GM18520 (cell line): ENCODE results near the gene SLC29A4.
"Not testable (repeated sequence)": the region's sequence is repeated elsewhere in the genome, so short reads cannot be mapped to it uniquely, and the experiment has no call there.

ENCODE experiments used
- ATAC-seq: cut with Tn5 transposase; IDR thresholded peaks from one replicate; pipeline ENCODE4 v1.9.1; 2021; ENCODE audit not compliant: unreplicated experiment

SLC29A4 gene

GRCh38 chr7:5320802-5321396 is 38.2 kb downstream of the SLC29A4 start:
- no peak for ATAC-seq

GRCh38 chr7:5322621-5323410 is 40.1 kb downstream of the SLC29A4 start:
- no peak for ATAC-seq

DNA sequence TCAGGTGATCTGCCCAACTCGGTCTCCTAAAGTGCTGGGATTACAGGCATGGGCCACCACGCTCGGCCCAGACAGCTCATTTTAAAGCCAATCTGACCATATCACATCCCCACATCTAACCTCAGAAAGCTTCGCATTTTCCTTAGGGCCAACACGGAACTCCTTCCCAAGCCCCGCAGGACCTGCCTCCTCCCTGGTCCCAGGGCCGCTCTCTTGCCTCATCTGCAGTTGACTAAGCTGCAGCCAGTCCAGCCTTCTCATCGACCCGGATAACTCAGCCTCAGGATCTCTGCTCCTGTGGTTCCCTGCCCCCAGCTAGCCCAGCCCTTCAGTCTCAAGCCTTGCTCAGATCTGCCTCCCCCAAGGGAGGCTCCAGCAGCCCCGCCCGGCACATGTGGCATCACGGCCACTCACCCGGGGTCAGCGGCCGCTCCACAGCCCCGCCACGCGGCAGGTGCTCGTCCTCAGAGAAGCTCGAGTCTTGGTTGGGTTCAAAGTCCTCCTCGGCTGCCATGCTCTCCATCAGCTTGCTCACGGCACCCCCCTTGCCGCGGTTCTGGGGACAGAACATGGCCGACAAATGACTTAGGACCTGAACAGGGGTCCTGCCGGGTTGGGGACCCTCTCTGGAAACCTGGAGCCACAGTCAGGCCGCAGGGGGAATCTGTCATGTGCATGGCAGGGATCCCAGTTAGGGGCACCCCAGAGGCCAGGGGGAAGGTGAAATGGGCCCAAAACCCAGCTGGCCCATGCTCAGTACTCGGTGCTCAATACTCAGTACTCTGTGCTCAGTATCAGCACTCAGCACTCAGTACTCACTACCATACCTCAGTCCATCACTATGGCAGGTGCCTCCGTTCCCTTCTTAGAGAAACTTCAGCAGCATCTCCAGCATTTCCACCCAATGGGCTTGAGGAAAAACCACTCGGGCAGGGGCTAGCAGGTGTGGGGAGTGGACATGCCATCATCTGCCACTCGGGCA is 41.3 kb downstream of the SLC29A4 start:
- ATAC-seq, result not testable (repeated sequence)

DNA sequence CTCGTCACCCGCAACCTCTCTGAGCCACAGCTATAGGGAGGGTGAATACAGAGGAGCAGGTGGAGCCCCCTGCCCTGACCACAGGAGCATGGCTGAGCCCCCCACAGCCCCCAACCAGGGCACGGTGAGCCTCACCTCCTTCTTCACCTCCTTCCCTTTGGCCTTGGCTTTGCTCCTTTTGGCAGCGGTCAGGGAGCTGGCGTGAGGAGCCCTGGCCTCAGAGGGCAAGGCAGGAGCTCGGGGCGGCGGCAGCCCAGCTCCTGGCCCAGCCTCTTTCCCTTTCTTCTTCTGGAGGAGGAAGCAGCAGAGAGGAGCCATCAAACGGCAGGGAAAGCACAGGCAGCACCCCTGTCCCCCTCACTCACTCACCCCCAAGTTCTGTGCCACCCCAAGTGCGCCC is 42.2 kb downstream of the SLC29A4 start:
- ATAC-seq, result no peak

DNA sequence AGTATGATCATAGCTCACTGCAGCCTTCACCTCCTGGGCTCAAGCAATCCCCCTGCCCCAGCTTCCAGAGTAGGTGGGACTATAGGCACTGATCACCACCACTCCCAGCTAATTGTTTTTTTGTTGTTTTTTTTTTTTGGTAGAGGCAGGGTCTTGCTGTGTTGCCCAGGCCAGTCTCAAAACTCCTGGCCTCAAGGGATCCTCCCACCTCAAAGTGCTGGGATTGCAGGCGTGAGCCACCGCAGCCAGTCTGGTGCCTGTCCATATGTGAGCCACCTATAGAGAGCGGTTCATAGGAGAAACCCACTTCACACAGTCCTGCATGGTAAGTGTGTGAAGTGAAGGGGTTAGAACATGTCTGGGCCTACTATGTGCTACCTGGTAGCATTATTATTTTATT is 47.5 kb downstream of the SLC29A4 start:
- no peak for ATAC-seq

DNA sequence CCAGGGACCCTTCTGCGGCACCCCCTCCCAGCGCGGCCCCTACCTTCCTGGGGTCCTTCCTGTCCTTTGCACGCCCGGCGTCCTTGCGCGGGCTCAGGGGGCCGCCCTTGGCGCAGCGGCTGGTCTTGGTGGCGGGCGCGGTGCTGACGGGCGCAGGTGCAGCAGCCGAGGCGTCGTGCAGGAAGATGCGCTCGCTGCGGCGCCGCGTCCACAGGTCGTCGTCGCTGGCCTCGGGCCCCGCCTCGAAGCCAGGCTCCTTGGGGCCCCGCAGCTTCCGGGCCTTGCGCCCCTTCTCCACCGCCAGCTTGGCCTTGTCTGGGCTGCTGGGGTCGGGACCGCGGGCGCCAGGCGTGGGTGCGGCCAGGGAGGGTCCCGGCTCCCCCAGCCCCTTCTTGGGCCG is 49.8 kb downstream of the SLC29A4 start:
- no peak for ATAC-seq

DNA sequence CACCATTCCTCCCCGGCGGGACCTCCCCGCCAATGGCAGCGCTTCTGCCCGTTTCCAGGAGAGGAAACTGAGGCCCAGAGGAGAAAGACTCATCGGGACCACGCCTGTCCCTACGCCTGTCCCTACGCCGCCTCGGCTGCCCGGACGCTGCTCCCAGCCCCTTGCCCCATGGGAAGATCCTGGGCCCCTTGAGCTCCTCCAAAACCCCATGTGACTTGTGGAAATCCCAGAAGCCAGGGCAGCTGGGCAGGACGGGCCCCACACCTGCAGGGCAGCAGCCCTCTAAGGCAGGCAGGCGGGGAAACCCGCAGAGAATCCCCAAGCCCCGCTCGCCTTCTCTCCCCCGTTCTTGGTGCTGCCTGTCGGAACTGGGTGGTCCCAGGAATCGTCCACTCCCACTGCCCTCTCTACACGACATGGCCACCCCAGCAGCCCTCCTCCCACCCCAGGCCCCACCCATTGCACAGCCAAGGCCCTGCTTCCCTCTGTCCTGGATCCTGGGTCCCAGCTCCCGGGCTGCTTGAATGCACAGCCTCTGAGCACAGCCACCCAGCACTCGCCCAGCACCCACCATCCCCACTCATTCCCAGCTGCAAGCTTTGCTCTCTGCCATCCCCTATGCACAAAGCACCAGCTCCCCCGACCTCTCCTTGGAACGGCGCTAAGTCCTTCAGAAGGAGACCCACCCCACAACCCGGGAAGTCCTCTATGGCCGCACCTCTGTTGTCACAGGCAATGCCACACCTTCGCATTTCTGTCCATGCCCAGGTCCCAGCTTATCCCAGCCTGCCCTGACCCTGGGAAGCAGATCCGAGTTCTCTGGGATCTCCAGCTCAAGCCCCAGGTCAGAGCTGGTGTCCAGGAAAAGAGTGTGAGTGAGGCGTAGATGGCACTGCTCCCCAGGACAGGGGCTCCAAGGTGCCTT is 50.6 kb downstream of the SLC29A4 start:
- no peak for ATAC-seq

DNA sequence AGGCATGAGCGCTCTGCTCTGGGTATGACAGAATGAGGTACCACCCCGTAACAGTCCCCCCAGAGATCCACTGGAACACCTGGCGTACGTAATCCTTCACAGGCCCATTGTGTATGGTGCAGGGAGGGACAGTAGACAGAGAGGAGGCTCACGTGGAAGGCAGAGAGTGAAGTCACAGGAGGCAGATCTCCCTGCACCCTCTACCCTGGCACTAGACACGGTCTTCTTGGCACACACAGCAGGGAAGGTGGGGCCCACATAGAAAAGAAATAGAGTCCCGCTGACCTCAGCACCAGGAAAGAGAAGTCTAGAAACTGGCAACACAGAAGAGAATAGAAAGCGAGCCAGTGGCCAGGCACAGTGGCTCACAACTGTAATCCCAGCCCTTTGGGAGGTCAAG is 51.9 kb downstream of the SLC29A4 start:
- ATAC-seq, result no peak

DNA sequence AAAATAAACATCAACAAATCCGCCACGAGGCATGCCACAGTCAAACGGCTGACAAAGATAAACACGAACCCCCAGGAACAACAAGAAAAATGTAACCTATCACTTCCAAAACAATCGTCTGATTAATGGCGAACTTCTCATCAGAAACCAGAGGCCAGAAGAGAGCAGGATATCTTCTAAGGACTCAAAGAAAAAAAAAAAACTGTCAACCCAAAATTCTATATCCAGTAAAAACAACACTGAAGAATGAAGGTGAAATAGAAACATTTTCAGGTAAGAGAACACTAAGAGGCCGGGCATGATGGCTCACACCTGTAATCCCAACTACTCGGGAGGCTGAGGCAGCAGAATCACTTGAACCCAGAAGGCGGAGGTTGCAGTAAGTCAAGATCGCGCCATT is 54.3 kb downstream of the SLC29A4 start:
- no peak for ATAC-seq

DNA sequence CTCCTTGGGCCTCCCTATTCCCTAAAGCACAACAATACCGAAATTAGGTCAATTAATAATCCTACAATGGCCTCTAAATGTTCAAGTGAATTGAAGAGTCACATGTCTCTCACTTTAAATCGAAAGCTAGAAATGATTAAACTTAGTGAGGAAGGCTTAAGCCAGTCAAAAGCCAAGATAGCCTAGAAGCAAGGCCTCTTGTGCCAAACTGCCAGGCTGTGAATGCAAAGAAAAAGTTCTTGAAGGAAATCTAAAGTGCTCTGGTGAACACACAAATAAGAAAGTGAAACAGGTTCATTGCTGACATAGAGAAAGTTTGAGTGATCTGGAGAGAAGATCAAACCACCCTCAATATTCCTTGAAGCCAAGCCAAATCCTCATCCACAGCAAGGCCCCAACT is 57.2 kb downstream of the SLC29A4 start:
- ATAC-seq, result no peak

DNA sequence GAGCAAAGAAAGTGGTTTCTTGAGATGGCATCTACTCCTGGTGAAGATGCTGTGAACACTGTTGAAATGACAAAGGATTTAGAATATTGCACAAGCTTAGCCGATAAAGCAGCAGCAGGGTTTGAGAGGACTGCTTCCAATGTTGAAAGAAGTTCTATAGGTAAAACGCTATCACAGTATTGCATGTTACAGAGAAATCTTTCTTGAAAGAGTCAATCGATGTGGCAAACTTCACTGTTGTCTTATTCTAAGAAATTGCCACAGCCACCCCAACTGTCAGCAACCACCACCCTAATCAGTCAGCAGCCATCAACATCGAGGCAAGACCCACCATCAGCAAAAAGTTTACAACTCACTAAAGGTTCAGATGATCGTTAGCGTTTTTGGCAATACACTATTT is 59.9 kb downstream of the SLC29A4 start:
- no peak for ATAC-seq

DNA sequence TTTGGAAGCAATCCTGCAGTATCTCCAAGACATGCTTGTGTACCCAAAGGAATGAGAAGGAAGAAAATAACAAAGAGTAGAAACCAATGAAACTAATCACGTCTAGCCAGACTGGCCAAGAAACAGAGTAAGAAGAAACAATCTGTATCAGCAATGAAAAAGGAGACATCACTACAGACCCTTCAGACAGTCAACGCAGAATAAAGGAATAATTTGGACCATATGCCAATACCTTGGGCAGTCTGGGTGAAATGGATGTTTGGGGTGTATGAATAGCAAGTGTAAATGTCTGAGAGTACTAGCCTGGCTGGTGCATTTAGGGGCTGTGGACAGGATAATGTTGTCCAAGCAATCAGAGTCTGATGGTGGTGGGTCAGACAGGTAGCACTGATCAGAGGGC is 61.1 kb downstream of the SLC29A4 start:
- ATAC-seq, result no peak

- no peak for ATAC-seq
These were observed 61.6 kb downstream of the SLC29A4 start for GRCh38 chr7:5344342-5344741.

DNA sequence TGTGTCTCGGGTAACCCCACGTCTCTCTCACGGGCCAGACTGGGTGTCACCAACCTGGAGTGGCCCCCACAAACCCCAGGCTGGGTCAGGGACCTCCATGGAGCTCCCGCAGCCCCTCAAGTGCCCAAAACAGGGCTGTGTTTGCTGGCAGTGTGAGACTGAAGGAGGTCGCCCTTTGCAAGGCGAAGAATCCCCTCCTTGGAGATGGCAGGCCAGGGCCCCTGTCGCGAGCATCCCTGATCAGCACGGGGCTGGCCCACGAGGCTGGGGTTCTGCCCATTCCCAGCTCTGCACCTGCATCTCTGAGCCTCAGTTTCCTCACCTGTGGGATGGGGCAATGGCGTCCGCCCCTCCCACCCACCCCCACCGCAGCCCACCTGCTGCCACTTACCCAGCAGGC is 62.4 kb downstream of the SLC29A4 start:
- no peak for ATAC-seq

- ATAC-seq, result no peak
These were observed 62.9 kb downstream of the SLC29A4 start for GRCh38 chr7:5345671-5346070.

- no peak for ATAC-seq
These were observed 65.6 kb downstream of the SLC29A4 start for GRCh38 chr7:5348134-5349004.

DNA sequence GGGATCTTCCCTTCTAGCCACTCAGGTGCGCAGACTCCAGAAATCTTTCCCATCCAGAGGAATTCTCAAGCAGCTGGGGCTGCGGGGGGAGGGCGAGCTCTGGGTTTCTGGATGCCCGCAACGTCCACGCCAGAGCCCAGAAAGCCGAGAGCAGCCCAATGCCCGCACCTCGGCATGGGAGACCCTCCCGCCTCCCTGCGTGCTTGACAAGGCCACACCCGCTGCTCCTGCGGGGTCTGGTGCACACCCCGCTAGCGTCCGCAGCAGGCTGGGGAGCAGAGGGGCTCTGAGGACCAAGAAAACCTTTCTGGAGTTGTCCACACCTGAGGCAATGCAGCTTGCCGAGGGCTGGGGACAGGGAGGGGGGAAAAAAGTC is 66.2 kb downstream of the SLC29A4 start:
- ATAC-seq, result no peak

DNA sequence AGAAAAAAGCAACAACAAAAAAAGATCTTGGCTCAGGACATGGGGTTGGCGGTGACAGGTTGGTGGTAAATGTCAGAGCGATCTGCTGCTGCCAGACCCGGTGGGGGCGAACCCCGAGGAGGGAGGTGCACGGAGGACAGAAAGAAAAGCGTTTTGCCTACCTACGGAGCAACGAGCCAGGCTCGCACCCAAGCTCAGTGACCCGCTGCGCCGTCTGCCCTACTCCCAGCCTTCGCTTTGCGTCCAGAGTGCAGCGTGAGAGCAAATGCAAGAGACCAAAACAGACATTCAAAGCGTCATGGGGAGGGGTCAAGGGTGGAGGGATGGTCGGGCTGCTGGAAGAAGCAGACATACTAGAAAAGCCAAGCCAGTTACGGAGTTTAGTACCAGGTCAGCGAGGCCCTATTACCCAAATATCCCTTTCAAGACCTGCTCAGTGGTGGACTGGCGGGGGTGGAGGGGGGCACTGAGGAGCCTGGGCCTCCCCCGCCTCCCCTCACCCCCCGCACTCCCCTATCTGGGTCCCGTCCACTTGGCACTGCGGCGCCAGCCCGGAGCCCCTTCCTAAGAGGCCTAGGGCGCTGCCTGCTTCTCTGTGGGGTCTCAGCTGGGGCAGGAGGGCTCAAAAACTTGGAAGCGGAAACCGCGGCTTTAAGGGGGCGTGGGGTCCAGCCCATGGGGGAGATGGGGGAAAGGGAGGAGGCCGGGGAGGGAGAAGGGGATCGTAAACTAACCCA is 66.9 kb downstream of the SLC29A4 start:
- no peak for ATAC-seq

DNA sequence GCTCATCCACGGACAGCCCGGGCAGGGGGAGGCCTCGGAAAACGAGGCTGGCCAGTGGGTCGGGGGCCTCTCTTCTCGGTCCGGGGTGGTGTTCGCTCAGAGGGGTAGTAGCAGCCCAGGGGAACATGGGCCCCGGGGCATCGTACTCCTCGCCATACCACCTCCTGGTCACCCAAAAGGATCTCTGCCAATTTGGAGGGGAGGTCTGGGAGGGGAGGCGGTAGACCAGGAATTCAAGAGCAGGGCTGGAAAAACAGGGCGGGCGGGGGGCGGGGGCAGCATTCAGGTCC is 67.4 kb downstream of the SLC29A4 start:
- no peak for ATAC-seq
